Transverse colon (tissue), 3 donors: ENCODE measurements around the gene STAG1.

Experiments used
- POLR2A ChIP-seq: fragments of 450-650 bp; IDR thresholded peaks from one replicate; pipeline ENCODE4 v1.6.1; 2016; ENCODE audit warnings: antibody characterized with exemption, mild to moderate bottlenecking, moderate library complexity
- TF ChIP-seq, protein P1 (sequence below), 5 experiments: fragments of 200-600 bp in 3 of 5; fragments of 450-650 bp in 2 of 5; sonication (generic) in 3 of 5; IDR thresholded peaks; 1 replicate in 2 of 5; 2 replicates in 3 of 5; pipeline ENCODE4 v1.5.1; 2016 to 2017; ENCODE audit warnings: antibody characterized with exemption in 5 of 5, inconsistent platforms in 3 of 5, mild to moderate bottlenecking in 2 of 5, moderate library complexity in 1 of 5

DNA sequence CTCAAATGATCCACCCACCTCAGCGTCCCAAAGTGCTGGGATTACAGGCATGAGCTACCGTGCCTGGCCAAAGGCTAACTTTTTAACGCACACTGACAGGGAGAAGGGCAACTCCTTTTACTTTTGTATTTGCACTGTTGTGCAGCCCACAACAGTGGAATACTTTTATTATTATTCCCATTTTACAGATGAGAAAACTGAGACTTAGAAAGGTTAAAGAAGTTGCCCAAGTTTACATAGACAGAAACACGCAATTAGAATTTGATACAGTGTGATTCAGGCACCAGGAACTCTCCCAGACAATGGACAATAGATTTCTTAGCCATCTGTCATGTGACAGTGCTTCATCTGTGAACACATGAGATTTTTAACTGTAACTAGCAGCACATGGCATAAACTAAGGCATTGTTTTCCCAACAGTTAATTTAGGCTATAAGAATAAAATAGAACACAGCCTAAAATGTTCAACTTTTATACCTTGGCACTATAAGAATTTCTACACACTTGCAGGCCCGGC is 18.8 kb downstream of the STAG1 start:
- TF ChIP-seq, protein P1, sequence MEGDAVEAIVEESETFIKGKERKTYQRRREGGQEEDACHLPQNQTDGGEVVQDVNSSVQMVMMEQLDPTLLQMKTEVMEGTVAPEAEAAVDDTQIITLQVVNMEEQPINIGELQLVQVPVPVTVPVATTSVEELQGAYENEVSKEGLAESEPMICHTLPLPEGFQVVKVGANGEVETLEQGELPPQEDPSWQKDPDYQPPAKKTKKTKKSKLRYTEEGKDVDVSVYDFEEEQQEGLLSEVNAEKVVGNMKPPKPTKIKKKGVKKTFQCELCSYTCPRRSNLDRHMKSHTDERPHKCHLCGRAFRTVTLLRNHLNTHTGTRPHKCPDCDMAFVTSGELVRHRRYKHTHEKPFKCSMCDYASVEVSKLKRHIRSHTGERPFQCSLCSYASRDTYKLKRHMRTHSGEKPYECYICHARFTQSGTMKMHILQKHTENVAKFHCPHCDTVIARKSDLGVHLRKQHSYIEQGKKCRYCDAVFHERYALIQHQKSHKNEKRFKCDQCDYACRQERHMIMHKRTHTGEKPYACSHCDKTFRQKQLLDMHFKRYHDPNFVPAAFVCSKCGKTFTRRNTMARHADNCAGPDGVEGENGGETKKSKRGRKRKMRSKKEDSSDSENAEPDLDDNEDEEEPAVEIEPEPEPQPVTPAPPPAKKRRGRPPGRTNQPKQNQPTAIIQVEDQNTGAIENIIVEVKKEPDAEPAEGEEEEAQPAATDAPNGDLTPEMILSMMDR (IDR thresholded peaks at IDR 0.05), result no peak
- TF ChIP-seq POLR2A, result no peak
